Natural killer cell (primary cell): ENCODE data around the gene LCN6. TPM values are rescaled to one million over a fixed set of nuclear protein-coding genes. Genes with fewer than 3 reads are reported as not detected.
A peak's percentile ranks its signal among the peaks of the same experiment; 100 is the strongest.
"Not testable (repeated sequence)": the region's sequence is repeated elsewhere in the genome, so short reads cannot be mapped to it uniquely, and the experiment has no call there.

ENCODE experiments used
- ATAC-seq, 3 donors: fragments of 150-1000 bp in 2 of 3; fragments of 200-7000 bp in 1 of 3; cut with Tn5 transposase; 1 replicate in 1 of 3; 2 replicates in 2 of 3; pipeline ENCODE4 v1.10.0; 2021; ENCODE audit warnings: mild to moderate bottlenecking in 2 of 3, moderate library complexity in 2 of 3
- DNase-seq, 2 donors: peaks; one replicate each; pipeline versions ENCODE4 v3.0.0 to v3.0.0-alpha.2; 2013 to 2021; ENCODE audit warnings: mixed read lengths in 1 of 2
- H3K27ac ChIP-seq: one replicate; pipeline ENCODE4 v1.5.1; 2013; ENCODE audit warnings: mild to moderate bottlenecking, low read length
- H3K27me3 ChIP-seq: one replicate; pipeline ENCODE4 v1.6.1; 2013; ENCODE audit warnings: low read length; ENCODE audit not compliant: control insufficient read depth, insufficient read depth
- H3K36me3 ChIP-seq: one replicate; pipeline ENCODE4 v1.6.1; 2013; ENCODE audit warnings: low read length; ENCODE audit not compliant: control insufficient read depth, insufficient read depth
- H3K4me1 ChIP-seq: one replicate; pipeline ENCODE4 v1.6.1; 2013; ENCODE audit warnings: low read length; ENCODE audit not compliant: control insufficient read depth, insufficient read depth
- H3K4me3 ChIP-seq: one replicate; pipeline ENCODE4 v1.5.1; 2013; ENCODE audit warnings: low read length
- H3K9me3 ChIP-seq: one replicate; pipeline ENCODE4 v1.6.1; 2013; ENCODE audit warnings: low read length; ENCODE audit not compliant: control insufficient read depth, insufficient read depth
- H3K27ac Mint-ChIP-seq, 2 donors: one replicate each; pipeline ENCODE4 v1.8.0; 2022; ENCODE audit warnings: mild to moderate bottlenecking in 2 of 2, mixed read lengths in 2 of 2, moderate library complexity in 1 of 2
- H3K27me3 Mint-ChIP-seq, 2 donors: one replicate each; pipeline ENCODE4 v1.8.0; 2022; ENCODE audit warnings: low read depth in 2 of 2, mixed read lengths in 2 of 2
- H3K36me3 Mint-ChIP-seq: one replicate; pipeline ENCODE4 v1.8.0; 2022; ENCODE audit warnings: mixed read lengths
- H3K4me1 Mint-ChIP-seq, 2 donors: one replicate each; pipeline ENCODE4 v1.8.0; 2022; ENCODE audit warnings: mixed read lengths in 2 of 2
- H3K4me3 Mint-ChIP-seq: one replicate; pipeline ENCODE4 v1.8.0; 2022; ENCODE audit warnings: mild to moderate bottlenecking, moderate library complexity, mixed read lengths
- H3K9me3 Mint-ChIP-seq, 2 donors: one replicate each; pipeline ENCODE4 v1.8.0; 2022; ENCODE audit warnings: mixed read lengths in 2 of 2
- WGBS: methylation state at CpG from one replicate; pipeline ENCODE4 v1.1.7; 2013; ENCODE audit warnings: missing lambda C conversion rate; ENCODE audit not compliant: insufficient coverage; 5-methylcytosine and 5-hydroxymethylcytosine counted together
- intact Hi-C: fragments of 100-400 bp; cut with micrococcal nuclease; formaldehyde crosslinking; loops from one replicate; pipeline ENCODE4 v1.14.2; 2022
- total RNA-seq, 4 donors: library from RNA; stranded (reverse); fragments of 120-200 nt in 1 of 4; gene quantifications; one replicate each; pipeline versions ENCODE4 v1.2.3 to v1.2.4, GENCODE V29; 2013 to 2022
- TF ChIP-seq, protein P1 (sequence below): fragments of 200-600 bp; IDR thresholded peaks from one replicate; pipeline ENCODE4 v1.8.0; 2022; ENCODE audit warnings: antibody characterized with exemption

LCN6 gene
- total RNA-seq, 3 donors from 2014 or later (not counting 1 experiment from before 2014, with no cell fraction given), result not detected

DNA sequence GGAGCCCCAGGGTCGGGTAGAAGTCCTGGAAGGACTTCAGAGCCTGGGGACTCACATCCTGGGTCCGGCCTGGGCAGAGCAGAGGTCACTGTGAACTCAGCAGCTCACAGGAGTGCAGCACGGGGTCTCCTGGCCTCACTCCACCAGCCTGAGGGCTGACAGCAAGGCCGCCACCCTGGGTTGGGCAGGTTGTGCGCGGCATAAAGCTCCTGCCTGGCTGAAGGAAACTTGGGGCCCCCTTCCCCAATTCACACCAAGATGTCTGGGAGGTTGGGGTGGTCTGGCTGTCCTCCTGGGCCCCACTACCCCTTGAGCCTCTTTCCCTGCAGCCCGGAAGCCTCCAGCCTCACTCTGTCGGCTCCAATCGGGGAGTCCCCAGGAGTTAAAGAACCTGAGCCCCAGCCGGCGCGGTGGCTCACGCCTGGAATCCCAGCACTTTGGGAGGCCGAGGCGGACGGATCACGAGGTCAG is 13.9 kb upstream of the LCN6 start:
- 91% methylated on average over 15 of the region's 17 CpGs for WGBS
- H3K27ac ChIP-seq, result no peak overlapping the region
- H3K36me3 ChIP-seq, result no peaks in the 10 kb centered on the region
- intact Hi-C loops, result no loop called here
- ATAC-seq, result no peak
- TF ChIP-seq, protein P1, sequence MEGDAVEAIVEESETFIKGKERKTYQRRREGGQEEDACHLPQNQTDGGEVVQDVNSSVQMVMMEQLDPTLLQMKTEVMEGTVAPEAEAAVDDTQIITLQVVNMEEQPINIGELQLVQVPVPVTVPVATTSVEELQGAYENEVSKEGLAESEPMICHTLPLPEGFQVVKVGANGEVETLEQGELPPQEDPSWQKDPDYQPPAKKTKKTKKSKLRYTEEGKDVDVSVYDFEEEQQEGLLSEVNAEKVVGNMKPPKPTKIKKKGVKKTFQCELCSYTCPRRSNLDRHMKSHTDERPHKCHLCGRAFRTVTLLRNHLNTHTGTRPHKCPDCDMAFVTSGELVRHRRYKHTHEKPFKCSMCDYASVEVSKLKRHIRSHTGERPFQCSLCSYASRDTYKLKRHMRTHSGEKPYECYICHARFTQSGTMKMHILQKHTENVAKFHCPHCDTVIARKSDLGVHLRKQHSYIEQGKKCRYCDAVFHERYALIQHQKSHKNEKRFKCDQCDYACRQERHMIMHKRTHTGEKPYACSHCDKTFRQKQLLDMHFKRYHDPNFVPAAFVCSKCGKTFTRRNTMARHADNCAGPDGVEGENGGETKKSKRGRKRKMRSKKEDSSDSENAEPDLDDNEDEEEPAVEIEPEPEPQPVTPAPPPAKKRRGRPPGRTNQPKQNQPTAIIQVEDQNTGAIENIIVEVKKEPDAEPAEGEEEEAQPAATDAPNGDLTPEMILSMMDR, result no peak
- H3K4me1 Mint-ChIP-seq, result no peaks in the 10 kb centered on the region
- no peak overlapping the region for H3K4me3 Mint-ChIP-seq
- H3K27me3 ChIP-seq, result no peaks in the 10 kb centered on the region
- H3K36me3 Mint-ChIP-seq, result no peaks in the 10 kb centered on the region
- DNase-seq, result no peak
- H3K4me3 ChIP-seq, result no peak overlapping the region
- H3K9me3 ChIP-seq, result no peaks in the 10 kb centered on the region
- peaks cover 25% of the 10 kb centered on the region for H3K4me1 ChIP-seq
- H3K27ac Mint-ChIP-seq, result no peak overlapping the region
- peaks cover 7 to 10% of the 10 kb centered on the region in 2 donors for H3K27me3 Mint-ChIP-seq
- H3K9me3 Mint-ChIP-seq, result no peaks in the 10 kb centered on the region

DNA sequence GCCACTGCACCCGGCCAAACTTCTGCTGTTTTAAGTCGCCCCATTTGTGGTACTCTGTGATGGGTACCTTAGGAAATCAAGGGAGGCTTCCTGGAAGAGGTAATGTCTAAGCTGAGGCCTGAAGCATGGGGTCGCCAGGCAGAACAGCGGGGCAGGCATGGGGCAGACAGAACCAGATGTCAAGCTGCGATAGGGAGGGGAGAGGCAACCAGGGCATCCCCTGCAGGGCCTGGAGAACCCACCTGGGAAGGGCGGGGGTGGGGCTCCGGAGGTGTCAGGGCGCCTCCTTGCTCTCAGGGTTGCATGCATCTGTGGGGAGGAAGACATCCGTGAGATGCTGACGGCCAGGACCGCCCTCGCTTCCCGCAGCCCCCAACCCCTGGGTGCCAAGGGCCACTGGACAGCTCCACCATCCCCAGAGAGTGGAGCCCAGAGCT is 13.2 kb upstream of the LCN6 start:
- DNase-seq (no peak), ATAC-seq (no peak)
- peaks cover 19% of the 10 kb centered on the region for H3K4me1 ChIP-seq
- no peaks in the 10 kb centered on the region for H3K9me3 ChIP-seq
- no peak overlapping the region for H3K27ac Mint-ChIP-seq
- no peaks in the 10 kb centered on the region for H3K27me3 ChIP-seq
- H3K36me3 ChIP-seq, result no peaks in the 10 kb centered on the region
- no peaks in the 10 kb centered on the region for H3K4me1 Mint-ChIP-seq
- H3K4me3 Mint-ChIP-seq, result no peak overlapping the region
- intact Hi-C loops, result no loop called here
- TF ChIP-seq, protein P1, result no peak
- peaks cover 0 to 5% of the 10 kb centered on the region in 2 donors for H3K27me3 Mint-ChIP-seq
- WGBS, result 90% methylated on average over 13 of the region's 13 CpGs
- H3K9me3 Mint-ChIP-seq, result no peaks in the 10 kb centered on the region
- H3K36me3 Mint-ChIP-seq, result no peaks in the 10 kb centered on the region
- no peak overlapping the region for H3K27ac ChIP-seq
- H3K4me3 ChIP-seq, result no peak overlapping the region

DNA sequence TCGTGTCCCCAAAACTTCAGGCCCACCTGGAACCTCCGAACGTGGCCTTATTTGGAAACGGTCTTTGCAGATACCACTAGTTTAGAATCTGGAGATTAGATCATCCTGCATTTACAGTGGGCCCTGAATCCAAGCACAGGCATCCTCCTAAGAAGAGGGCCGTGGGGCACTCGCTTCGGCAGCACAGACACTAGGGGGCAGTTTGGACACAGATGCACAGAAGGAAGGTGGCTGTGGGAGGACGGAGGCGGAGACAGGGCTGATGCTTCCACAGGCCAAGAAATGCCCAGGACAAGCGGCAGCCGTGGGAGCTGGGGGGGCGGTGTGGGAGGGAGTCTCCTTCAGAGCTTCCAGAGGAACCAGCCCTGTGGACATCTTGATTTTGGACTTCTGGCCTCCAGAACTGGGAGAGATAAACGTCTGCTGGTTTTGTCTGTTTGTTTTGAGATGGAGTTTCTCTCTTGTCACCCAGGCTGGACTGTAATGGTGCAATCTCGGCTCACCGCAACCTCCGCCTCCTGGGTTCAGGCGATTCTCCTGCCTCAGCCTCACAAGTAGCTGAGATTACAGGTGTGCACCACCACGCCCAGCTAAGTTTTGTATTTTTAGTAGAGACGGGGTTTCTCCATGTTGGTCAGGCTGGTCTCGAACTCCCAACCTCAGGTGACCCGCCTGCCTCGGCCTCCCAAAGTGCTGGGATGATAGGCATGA is 12.7 kb upstream of the LCN6 start:
- peaks cover 16% of the 10 kb centered on the region for H3K4me1 ChIP-seq
- ATAC-seq, H3K27me3 ChIP-seq, H3K4me1 Mint-ChIP-seq, H3K4me3 Mint-ChIP-seq, H3K36me3 ChIP-seq, H3K36me3 Mint-ChIP-seq, H3K4me3 ChIP-seq, H3K27me3 Mint-ChIP-seq, H3K27ac Mint-ChIP-seq, intact Hi-C loops, H3K9me3 Mint-ChIP-seq, H3K9me3 ChIP-seq, H3K27ac ChIP-seq: not testable (repeated sequence)
- DNase-seq, result peak in 1 of 2 donors; percentile 39
- WGBS, result 57% methylated on average over 22 of the region's 22 CpGs

DNA sequence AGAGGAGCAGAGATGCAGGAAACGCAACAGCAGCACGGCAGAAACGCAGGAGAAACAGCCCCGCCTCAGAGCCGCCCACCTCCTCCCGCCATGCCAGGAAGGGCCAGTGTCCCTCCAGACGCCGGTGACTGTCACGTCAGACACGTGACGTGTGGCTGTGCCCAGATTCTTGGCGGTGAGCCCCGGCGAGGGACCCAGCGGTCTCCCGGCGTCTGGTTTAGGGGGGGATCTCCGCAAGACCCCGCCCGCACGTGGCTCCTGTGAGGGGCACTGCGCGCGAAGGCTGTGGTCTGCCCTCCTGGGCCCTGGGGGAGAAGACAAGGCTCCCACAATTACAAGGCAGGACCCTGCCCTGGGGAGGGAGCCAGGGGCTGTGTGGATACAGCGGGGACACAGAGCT is 12.1 kb upstream of the LCN6 start:
- H3K27me3 ChIP-seq, result no peaks in the 10 kb centered on the region
- H3K27ac ChIP-seq, result no peak overlapping the region
- H3K36me3 Mint-ChIP-seq, result no peaks in the 10 kb centered on the region
- no peaks in the 10 kb centered on the region for H3K9me3 Mint-ChIP-seq
- peaks cover 0 to 5% of the 10 kb centered on the region in 2 donors for H3K27me3 Mint-ChIP-seq
- intact Hi-C loops, result no loop called here
- TF ChIP-seq, protein P1, result no peak
- H3K4me1 Mint-ChIP-seq, result no peaks in the 10 kb centered on the region
- no peak overlapping the region for H3K4me3 Mint-ChIP-seq
- no peaks in the 10 kb centered on the region for H3K9me3 ChIP-seq
- H3K27ac Mint-ChIP-seq, result no peak overlapping the region
- no peaks in the 10 kb centered on the region for H3K36me3 ChIP-seq
- peaks cover 15% of the 10 kb centered on the region for H3K4me1 ChIP-seq
- DNase-seq (no peak), ATAC-seq (no peak)
- WGBS, result 81% methylated on average over 25 of the region's 25 CpGs
- H3K4me3 ChIP-seq, result no peak overlapping the region
